Neural progenitor cell (in vitro differentiated cells): Measurements from ENCODE around the gene SLC27A3.

Experiments used
- CTCF ChIP-seq: fragments of 200-600 bp; sonication (generic); IDR thresholded peaks from 2 replicates; pipeline ENCODE4 v1.5.1; 2017; ENCODE audit warnings: antibody characterized with exemption, mild to moderate bottlenecking
- EZH2 ChIP-seq: fragments of 200-600 bp; sonication (generic); IDR thresholded peaks from 2 replicates; pipeline ENCODE4 v1.6.1; 2017; ENCODE audit warnings: antibody characterized with exemption, mild to moderate bottlenecking, moderate library complexity

GRCh38 chr1:153748903-153749302 is 26.3 kb upstream of the SLC27A3 start:
- TF ChIP-seq CTCF: no peak
- no peak for TF ChIP-seq EZH2
